A673 (cell line): ENCODE data around the gene WASF2.

Experiments
- CTCF ChIP-seq: fragments of 300-800, 200-600 bp; sonication (generic); conservative IDR thresholded peaks from 2 replicates; pipeline ENCODE4 v1.5.1; 2017; ENCODE audit warnings: low read depth, mild to moderate bottlenecking, antibody characterized with exemption, low read length, moderate library complexity, mixed read lengths
- EZH2 ChIP-seq: fragments of 200-600 bp; sonication (generic); IDR thresholded peaks from 2 replicates; pipeline ENCODE4 v1.6.1; 2017; ENCODE audit warnings: borderline replicate concordance, low read depth, mild to moderate bottlenecking, mixed read lengths, antibody characterized with exemption, low read length; ENCODE audit not compliant: poor library complexity, severe bottlenecking

GRCh38 chr1:27412502-27412901 lies 77.5 kb downstream of the WASF2 start:
- no peak for TF ChIP-seq CTCF
- TF ChIP-seq EZH2: no peak
